ENCODE measurements around the gene RGL1. TPM values are rescaled to one million over a fixed set of nuclear protein-coding genes. Genes with fewer than 3 reads are reported as not detected.
A peak's percentile ranks its signal among the peaks of the same experiment; 100 is the strongest.
"Not testable (repeated sequence)": the region's sequence is repeated elsewhere in the genome, so short reads cannot be mapped to it uniquely, and the experiment has no call there.

RGL1 gene
- total RNA-seq, 2 donors from 2014 or later: 26.3 to 34.0 TPM

GRCh38 chr1:183783342-183783741 is 21.6 kb upstream of the RGL1 start:
- intact Hi-C loops (cut with DNase I): no loop called here
- DNase-seq (ENCODE audit: low spot score): no peak

- no peak for DNase-seq (ENCODE audit: low spot score)
- intact Hi-C loops (cut with DNase I): no loop called here
Observed at GRCh38 chr1:183783767-183784637, 20.9 kb upstream of the RGL1 start.

GRCh38 chr1:183785921-183786320 is 19.0 kb upstream of the RGL1 start:
- intact Hi-C loops (cut with DNase I): loop anchor here in 1 of 2 donors (1.0 to 5.0 kb wide), 2 partner anchors 16 to 471 kb away; no protein-coding TSS in a partner anchor

GRCh38 chr1:183787704-183788103 is 17.2 kb upstream of the RGL1 start:
- DNase-seq (ENCODE audit: low spot score): no peak
- intact Hi-C loops (cut with DNase I): loop anchor here in 1 of 2 donors (5.0 kb wide), 1 partner anchor 470 kb away; no protein-coding TSS in a partner anchor

More at GRCh38 chr1:183785921-183786320, 19.0 kb upstream of the RGL1 start:
- DNase-seq (ENCODE audit: low spot score): not testable (repeated sequence)

GRCh38 chr1:183791319-183791718 is 13.6 kb upstream of the RGL1 start:
- intact Hi-C loops (cut with DNase I): no loop called here
- DNase-seq (ENCODE audit: low spot score): no peak

- intact Hi-C loops (cut with DNase I): no loop called here
Observed at GRCh38 chr1:183792300-183792699, 12.6 kb upstream of the RGL1 start.

GRCh38 chr1:183794088-183794487 is 10.8 kb upstream of the RGL1 start:
- intact Hi-C loops (cut with DNase I): no loop called here
- no peak for DNase-seq (ENCODE audit: low spot score)

More at GRCh38 chr1:183792300-183792699, 12.6 kb upstream of the RGL1 start:
- DNase-seq (ENCODE audit: low spot score): no peak

- intact Hi-C loops (cut with DNase I): no loop called here
- no peak for DNase-seq (ENCODE audit: low spot score)
Observed at GRCh38 chr1:183800449-183800848, 4.5 kb upstream of the RGL1 start.

GRCh38 chr1:183801649-183802048 is 3.3 kb upstream of the RGL1 start:
- no peak for DNase-seq (ENCODE audit: low spot score)
- intact Hi-C loops (cut with DNase I): loop anchor here in 1 of 2 donors (1.0 kb wide), 1 partner anchor 15 kb away; no protein-coding TSS in a partner anchor

- intact Hi-C loops (cut with DNase I): no loop called here
- DNase-seq (ENCODE audit: low spot score): no peak
Observed at GRCh38 chr1:183804387-183804786, 533 bp upstream of the RGL1 start.

- DNase-seq (ENCODE audit: low spot score): no peak
- intact Hi-C loops (cut with DNase I): no loop called here
Observed at GRCh38 chr1:183806125-183806524, 1.2 kb downstream of the RGL1 start.

GRCh38 chr1:183806675-183807074 is 1.8 kb downstream of the RGL1 start:
- no peak for DNase-seq (ENCODE audit: low spot score)
- intact Hi-C loops (cut with DNase I): no loop called here

GRCh38 chr1:183807549-183808168 is 2.7 kb downstream of the RGL1 start:
- intact Hi-C loops (cut with DNase I): no loop called here
- DNase-seq (ENCODE audit: low spot score): peak; percentile 76

GRCh38 chr1:183808296-183809027 is 3.5 kb downstream of the RGL1 start:
- DNase-seq (ENCODE audit: low spot score): no peak
- intact Hi-C loops (cut with DNase I): no loop called here

GRCh38 chr1:183810121-183810520 is 5.2 kb downstream of the RGL1 start:
- no peak for DNase-seq (ENCODE audit: low spot score)
- intact Hi-C loops (cut with DNase I): no loop called here

- DNase-seq (ENCODE audit: low spot score): no peak
- intact Hi-C loops (cut with DNase I): no loop called here
Observed at GRCh38 chr1:183810756-183811544, 6.0 kb downstream of the RGL1 start.

- DNase-seq (ENCODE audit: low spot score): no peak
- intact Hi-C loops (cut with DNase I): no loop called here
Observed at GRCh38 chr1:183812128-183812527, 7.2 kb downstream of the RGL1 start.

GRCh38 chr1:183812686-183813569 is 8.0 kb downstream of the RGL1 start:
- intact Hi-C loops (cut with DNase I): no loop called here
- DNase-seq (ENCODE audit: low spot score): no peak
